Right renal pelvis (tissue), 4 donors: ENCODE measurements around the gene ATP9A. TPM values are rescaled to one million over a fixed set of nuclear protein-coding genes. Genes with fewer than 3 reads are reported as not detected.
"Not testable (repeated sequence)": the region's sequence is repeated elsewhere in the genome, so short reads cannot be mapped to it uniquely, and the experiment has no call there.

Experiments used
- DNase-seq, 4 donors: peaks; one replicate each; pipeline ENCODE4 v3.0.0-alpha.2; 2013; ENCODE audit warnings: low read depth in 4 of 4, low spot score in 3 of 4, missing footprints in 1 of 4
- polyA plus RNA-seq, 4 donors: library from polyadenylated mRNA; unstranded; fragments of 120-200 nt; gene quantifications; one replicate each; pipeline ENCODE4 v1.2.1, GENCODE V29; 2013; ENCODE audit not compliant: insufficient read length in 4 of 4

Gene ATP9A
- polyA plus RNA-seq, 4 donors, result 57.7 to 63.7 (median 61.4) TPM

DNA sequence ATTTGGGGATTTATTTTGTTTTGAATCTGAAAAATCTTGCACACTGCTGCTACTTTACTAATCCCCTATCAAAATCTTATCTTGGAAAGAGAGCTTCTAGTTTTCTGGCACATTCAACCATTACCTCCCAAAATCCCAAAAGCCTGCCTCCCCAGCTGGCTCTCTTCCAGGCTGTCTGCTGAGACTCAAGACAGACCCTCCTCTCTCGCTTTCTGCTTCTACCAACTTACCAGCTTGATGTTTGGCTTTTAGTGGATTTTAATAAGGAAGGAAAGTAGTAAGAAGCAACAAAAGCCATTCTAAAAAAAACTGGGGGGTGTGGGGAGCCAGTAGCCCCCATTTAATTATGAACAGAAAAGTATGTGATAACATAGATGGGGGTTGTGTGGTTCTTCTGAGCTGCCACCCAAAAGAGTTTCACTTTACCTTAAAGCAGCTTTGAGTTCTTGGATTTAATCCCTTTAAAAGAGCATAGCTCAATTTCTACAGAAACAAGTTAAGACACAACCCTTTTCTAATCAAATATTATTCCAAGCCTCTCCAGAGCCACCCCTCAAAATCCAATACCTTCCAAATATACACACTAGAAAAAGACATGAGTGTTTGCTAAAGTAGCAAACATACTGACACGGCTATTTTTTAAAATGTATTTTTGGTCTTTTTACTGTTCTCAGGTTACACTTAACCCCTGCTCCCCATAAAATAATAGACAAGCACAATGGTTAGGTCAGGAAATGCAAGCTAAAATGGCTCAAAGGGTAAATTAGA lies 71.7 kb downstream of the ATP9A start:
- DNase-seq, result no peak

DNA sequence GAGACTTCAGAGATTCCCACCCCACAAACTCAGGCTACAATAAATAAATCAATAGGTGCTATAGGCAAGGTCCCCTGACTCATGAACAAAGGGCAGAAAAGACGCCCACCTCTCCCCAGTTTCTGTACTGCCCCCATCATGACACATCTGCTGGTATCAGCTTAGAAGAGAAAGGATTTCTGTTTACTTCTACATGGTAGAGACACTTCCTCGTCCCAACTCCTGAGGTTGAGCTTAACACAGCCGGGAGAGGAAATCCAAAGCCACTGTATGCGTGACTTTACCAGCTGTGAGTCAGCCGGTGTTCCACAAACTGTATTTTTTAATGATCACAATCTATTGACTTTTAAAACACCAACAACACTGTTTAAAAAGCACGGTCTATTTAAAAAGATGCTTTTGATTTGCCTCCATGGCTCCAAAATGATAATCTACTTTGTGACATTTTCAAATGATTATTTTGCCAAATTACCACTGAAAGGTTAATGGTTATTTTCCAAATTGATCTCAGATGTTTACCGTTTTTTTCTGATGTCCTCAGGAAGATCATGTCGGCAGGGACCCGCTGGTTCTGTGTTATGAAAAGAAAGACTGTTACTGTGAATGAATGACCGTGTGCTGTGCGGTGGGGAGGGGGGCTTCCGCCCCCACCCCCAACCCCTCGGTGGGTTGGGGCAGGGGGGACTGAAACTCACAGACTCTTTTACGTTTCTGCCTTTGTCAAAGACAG lies 72.5 kb downstream of the ATP9A start:
- no peak for DNase-seq

DNA sequence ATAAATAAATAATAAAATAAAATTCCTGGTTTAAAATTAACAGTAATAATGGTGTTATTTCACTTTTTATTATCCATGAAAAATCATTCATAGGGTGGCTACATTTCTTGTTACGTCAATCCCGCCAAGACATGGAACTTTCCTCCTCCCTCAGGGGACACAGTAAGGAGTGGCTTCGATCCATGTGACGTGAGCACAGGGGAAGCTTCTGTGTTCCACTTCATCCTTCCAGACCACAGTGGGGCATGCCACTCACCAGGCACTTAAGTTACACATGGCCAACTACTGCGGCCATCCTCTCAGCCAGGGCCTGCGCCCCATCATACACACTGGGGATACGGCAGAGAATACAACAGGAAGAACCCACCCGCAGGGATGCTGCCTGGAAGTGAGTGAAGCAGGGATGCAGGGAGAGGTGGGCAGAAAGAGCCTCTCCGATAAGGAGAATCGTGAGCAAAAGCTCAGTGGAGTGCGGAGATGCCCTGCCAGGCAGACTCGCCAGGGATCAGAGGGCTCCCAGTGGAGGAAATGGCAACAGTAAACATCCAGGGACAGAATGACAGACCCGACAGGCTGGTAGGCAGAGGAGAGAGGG lies 75.3 kb downstream of the ATP9A start:
- DNase-seq, result no peak

DNA sequence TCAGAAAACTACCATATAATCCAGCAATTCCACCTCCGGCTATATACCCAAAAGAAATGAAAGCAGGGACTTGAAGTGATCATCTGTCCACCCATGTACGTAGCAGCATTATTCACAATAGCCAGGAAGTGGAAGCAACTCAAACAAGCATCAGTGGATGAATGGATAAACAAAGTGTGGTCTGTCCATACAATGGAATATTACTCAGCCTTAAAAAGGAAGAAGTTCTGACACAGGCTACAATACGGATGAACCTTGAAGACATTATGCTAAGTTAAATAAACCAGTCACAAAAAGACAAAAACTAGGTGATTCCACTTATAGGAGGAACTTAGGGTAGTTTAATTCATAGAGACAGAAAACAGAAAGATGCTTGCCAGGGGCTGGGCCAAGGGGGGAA lies 76.5 kb downstream of the ATP9A start:
- no peak for DNase-seq

DNA sequence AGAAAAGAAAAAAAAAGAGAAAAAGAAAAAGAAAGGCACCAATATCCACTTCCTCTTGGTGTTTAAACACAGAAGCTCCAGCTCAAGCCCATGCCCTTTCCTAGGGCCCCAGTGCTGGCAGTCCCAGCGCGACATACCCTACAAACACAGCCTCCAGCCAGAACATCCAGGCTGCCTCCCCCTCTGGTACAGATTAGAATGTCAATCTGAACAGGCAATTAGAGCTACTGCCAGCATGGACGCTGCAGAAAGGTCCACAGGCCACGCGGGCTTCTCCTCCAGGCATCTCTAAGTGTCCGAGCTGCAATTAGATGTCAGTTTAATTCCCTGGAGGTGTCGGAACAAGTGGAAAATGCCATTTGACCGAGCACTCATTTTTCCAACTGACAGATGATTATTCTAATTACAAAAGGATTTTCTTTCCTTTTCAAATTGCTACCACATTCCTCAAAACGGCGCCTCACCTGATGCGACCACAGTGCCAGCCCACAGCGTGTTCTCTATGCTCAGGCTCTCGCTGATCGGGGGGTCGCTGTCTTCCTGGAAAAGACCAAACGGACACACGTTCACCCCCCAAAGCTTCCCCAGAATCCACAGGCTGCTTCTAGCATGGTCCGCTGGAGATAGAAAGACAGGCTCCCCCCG lies 79.5 kb downstream of the ATP9A start:
- no peak for DNase-seq

DNA sequence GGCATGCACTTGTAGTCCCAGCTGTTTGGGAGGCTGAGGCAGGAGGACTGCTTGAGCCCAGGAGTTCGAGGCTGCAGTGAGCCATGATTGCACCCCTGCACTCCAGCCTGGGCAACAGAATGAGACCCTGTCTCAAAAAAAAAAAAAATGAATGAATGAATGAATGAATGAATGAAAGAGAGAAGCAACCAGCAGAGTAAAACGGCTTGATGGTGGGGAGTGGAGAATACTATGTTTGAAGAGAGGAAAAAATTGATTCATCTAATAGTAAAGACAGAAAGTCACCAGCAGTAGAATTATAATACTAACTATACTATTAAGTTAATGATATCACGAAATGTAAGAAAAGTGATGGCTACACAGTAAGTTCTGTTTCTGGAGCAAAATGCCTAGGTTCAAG lies 80.6 kb downstream of the ATP9A start:
- no peak for DNase-seq

DNA sequence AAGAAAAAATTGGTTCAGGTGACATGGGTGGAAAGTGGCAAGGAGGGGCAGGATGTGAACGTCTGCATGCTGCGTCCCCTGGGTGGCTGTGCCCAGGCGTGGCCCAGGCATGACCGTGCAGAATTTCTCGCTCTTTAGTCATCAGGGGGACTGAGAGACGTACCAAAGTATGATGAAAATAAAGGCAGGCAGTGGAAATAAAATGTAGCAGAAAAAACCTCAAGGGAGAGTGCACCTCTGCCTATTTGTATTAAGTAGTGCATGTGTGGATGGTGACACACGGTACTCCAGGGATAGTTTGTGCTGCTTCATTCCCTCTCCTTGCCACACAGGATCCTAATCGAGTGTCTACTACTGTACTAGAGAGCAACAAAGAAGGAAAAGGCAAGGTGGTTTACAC lies 81.1 kb downstream of the ATP9A start:
- no peak for DNase-seq

DNA sequence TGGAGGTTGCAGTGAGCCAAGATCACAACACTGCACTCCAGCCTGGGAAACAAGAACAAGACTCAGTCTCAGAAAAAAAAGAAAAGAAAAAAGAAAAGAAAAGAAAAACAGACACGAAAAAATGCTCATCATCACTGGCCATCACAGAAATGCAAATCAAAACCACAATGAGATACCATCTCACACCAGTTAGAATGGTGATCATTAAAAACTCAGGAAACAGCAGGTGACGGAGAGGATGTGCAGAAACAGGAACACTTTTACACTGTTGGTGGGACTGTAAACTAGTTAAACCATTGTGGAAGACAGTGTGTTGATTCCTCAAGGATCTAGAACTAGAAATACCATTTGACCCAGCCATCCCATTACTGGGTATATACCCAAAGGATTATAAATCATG lies 82.7 kb downstream of the ATP9A start:
- DNase-seq, result not testable (repeated sequence)

DNA sequence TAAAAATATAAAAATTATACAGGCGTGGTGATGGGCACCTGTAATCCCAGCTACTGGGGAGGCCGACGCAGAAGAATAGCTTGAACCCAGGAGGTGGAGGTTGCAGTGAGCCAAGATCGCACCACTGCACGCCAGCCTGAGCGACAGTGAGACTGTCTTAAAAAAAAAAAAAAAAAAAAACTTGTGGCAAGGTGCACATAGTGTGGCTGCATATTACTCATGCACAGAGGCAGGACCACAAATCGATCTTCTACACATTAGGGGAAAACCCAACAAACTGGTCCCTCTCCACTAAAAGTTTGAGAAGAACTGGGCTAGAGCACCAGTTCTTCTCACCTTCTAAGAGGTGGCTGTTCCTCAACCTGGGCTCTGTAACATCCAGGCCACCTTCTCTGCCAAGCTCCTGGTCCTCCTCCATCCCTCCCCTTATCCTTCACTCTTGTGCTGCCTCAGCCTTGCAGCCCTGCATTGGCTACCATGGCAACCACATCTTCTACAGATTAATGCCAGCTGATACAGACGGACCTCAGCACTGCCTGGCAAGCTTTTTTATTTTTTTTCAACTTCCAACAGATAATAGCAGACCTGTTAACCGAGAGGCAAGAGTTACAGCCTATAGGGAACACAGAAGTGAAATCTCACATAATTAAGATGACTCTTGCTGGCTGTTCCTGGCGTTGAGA lies 88.0 kb downstream of the ATP9A start:
- no peak for DNase-seq

DNA sequence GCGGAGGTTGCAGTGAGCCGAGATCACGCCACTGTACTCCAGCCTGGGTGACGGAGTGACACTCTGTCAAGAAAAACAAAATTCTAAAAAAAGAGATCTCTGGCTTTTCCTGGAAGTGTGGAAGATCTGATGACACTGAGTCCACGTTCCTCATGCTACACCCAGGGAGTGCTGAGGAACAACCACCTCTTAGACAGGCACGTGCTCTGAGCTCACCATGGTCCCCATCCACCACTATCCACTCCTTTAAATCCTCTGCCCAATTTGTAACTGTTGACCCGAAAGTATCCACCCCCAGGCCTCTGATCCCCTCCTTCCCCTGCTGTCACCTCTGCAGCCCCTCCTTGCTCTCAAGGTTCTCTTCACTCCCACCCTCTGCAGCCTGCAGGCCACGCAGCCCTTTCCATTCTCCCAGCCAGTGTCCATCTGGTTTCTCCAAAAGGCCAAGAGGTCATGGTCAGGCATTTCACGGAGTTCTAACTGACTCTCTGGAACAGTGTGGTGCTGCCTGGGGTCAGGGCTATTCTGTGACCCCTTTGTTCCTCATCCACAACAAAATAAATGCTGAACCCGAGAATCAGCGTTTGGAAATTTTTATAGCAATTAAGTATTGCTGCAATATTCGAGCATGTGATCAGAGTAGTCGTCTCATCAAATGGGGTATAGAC lies 88.8 kb downstream of the ATP9A start:
- no peak for DNase-seq

DNA sequence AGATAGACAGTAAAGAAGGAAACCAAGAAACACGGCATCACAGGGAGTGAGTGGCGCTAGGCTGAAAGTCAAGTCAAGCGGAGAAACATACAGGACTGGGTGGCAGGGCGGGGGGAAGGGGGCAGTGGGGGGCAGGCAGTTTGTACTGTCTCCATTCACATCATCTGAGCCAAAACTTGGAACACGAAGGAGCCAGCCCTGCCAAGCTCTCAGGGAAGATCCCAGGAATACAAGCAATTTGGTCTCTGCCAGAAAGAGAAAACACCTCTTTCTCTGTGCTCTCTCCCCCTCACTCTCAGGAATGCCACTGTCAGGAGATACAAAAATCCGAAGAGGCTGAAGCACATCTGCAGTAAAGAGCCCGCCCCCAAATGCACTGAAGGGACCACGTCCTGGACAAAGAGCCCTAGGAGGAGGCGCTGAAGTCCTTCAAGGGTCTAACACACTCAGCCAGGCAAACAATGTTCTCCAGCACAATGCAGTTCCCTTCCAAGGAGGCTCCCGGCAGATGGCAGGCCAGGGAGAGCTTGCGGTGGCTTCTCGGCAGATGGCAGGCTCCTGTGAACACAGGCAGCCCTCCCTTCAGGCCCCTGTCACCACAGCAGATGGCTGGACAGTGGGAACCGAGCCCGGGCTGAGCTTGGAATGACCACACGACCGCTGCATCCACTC lies 90.0 kb downstream of the ATP9A start:
- no peak for DNase-seq

DNA sequence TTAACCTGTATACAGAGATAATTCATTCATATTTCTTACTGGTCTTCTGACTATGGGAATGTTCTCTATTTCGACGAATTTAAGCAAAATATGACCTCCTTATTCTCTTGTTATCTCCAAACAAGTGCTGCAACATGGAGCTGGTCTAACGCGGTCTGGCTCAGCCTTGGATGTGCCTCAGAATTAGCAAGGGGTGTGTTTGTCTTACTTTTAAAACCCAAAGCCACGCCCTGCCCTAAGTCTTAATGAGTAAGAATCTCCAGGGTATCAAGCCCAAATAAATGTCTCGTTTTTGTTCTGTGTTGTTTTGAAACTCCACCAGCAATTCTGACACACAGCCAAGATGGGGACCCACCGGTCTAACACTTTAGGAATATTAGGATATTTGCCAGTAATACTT lies 99.2 kb downstream of the ATP9A start:
- no peak for DNase-seq

DNA sequence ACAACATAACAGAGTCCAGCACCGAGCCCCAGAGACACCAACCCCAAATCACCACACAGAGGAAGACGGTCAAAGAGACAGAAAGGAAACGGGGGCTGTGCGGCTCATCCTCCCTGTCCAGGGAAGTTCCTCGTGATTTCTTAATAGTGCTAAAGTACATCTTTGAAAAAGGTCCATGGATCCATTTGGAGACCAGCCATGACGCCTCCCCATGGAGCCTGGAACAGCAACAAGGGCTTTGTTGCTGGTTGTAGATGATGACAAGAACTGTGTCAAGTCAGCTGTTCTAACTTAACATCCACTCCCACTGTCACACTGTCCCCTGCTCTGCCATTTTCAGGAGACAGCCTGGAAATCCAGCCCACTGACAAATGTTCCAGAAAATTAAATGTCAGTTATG lies 99.7 kb downstream of the ATP9A start:
- DNase-seq, result no peak

DNA sequence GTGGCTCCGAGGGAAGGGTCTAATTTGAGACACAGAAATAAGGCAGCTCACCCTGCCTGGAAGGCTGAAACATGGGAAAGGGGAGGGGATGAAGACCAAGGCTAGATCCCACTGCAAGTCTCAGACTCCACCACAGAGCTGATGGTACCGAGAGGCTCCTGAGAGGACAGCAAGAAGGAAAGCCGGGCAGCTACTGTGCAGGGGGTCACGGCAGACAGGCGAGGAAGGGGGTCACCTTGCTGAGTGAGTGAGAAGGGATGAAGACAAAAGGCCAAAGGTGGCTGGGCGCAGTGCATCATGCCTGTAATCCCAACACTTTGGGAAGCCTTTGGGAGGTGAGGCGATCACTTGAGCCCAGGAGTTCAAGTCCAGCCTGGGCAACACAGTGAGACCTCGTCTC lies 100.7 kb downstream of the ATP9A start:
- no peak for DNase-seq

DNA sequence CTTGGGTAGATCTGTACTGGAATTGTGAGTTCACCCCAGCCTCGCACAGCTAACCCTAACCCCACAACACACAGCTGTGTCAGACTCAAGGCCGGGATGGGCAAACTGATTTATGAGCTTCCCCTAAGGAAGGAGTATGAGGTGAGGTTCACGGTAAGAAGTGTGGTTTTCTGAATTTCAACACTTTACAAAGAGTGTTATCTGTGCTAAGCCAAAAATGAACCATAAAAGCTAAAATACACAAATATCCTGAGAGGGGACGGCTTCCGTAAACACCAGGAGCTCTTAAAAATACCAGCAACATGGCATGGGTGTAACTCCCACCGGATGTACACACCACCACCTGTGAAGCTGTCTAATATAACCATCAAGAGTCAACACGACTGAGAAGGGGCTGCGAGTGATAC lies 101.2 kb downstream of the ATP9A start:
- no peak for DNase-seq

DNA sequence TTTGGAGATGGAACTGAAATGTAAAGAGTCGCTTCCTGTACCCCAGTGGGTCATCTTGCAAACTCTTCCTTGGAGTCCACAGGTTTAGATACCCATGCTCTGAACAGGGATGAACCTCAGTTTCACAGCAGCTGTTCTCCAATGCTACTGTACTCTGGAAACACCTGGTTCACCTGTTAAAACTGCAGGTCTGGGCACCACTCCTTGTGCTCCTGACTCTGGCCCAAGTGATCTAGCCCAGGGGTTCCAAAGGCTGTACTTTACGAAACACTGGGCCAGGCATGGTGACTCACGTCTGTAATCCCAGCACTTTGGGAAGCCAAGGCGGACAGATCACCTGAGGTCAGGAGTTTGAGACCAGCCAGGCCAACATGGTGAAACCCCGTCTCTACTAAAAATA lies 102.1 kb downstream of the ATP9A start:
- no peak for DNase-seq

DNA sequence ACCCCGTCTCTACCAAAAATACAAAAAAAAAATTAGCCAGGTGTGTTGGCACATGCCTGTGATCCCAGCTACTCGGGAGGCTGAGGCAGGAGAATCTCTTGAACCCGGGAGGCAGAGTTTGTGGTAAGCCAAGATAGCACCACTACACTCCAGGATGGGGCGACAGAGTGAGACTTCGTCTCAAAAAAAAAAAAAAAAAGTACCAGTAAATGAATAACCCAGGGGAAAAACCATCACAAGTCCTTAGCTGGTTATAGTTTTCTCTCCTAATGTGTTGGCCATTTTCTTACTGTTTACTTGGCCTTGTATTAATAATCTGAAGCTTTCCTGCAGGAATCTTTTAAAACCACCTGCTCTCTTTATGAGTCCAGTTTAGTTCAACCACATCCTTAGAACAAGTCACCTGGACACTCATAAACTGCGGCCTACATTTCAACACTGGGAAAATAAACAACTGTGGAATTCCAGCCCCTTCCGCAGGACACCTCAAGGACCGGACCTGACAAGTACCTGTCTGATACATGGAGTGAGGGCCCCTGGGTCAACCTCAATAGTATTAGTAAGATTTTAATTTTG lies 102.6 kb downstream of the ATP9A start:
- no peak for DNase-seq

DNA sequence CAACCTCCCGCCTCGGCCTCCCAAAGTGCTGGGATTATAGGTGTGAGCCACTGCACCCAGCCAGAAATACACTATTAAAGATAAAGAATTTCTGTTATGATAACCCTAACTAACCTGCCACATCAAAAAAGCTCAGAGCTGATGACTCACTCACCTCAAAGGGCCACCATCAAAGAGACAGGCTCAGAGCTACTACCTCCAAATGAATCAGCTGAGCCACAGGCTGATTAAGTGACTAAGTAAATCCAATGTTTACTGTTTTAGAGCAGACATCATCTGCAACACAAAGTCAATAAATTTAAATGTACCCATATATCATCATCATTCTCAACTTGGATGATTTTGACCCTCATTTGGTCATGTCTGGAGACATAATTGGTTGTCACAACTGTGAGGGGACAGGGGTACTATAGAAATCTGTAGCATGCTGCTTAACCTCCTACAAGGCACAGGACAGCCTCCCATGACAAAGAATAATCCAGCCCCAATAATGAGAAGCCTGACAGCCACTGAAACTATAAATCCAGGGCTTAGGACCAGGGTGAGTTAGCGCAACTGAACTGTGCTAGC lies 106.5 kb downstream of the ATP9A start:
- no peak for DNase-seq
